Activated CD4-positive, alpha-beta memory T cell treated with anti-CD3 and anti-CD28 coated beads, Interleukin-2, amount 10 ng/mL, durations not matched to agents 7 days and 5 days (primary cell): Measurements from ENCODE around the gene ZDHHC9. TPM values are rescaled to one million over a fixed set of nuclear protein-coding genes. Genes with fewer than 3 reads are reported as not detected.
"Not testable (repeated sequence)": the region's sequence is repeated elsewhere in the genome, so short reads cannot be mapped to it uniquely, and the experiment has no call there.

Experiments used
- CTCF ChIA-PET: fragments of 350-600 bp; sonication (Branson Sonifier 250); formaldehyde crosslinking; loops from one replicate; lab custom pipeline; 2021; ENCODE audit warnings: antibody characterized with exemption, inconsistent platforms; lab: Charles Lee
- POLR2A ChIA-PET: fragments of 350-600 bp; sonication (Branson Sonifier 250); formaldehyde crosslinking; loops from one replicate; lab custom pipeline; 2021; ENCODE audit warnings: antibody characterized with exemption; lab: Charles Lee
- DNase-seq: peaks from one replicate; pipeline ENCODE4 v3.0.0-alpha.2; 2020
- H3K27ac Mint-ChIP-seq: one replicate; pipeline ENCODE4 v1.8.0; 2021; ENCODE audit warnings: mild to moderate bottlenecking, mixed read lengths
- H3K27me3 Mint-ChIP-seq: one replicate; pipeline ENCODE4 v1.8.0; 2021; ENCODE audit warnings: mixed read lengths
- H3K36me3 Mint-ChIP-seq: one replicate; pipeline ENCODE4 v1.8.0; 2021; ENCODE audit warnings: low read depth, mixed read lengths
- H3K4me1 Mint-ChIP-seq: one replicate; pipeline ENCODE4 v1.8.0; 2021; ENCODE audit warnings: mixed read lengths
- H3K4me3 Mint-ChIP-seq: one replicate; pipeline ENCODE4 v1.8.0; 2021; ENCODE audit warnings: mild to moderate bottlenecking, mixed read lengths
- H3K9me3 Mint-ChIP-seq: one replicate; pipeline ENCODE4 v1.8.0; 2021; ENCODE audit warnings: mixed read lengths
- total RNA-seq, 2 experiments: library from RNA; stranded (reverse); gene quantifications; one replicate each; pipeline ENCODE4 v1.2.3, GENCODE V29; 2021

The ZDHHC9 gene
- total RNA-seq: 1 to 10 TPM; 5.8 to 7.5 TPM

- POLR2A ChIA-PET: interaction anchor here (0.9 kb wide), 1 partner anchor 167 kb away, joined by 3 read pairs; no protein-coding TSS in a partner anchor
- no peaks in the 10 kb centered on the region for H3K9me3 Mint-ChIP-seq
- H3K4me1 Mint-ChIP-seq: peaks cover 19% of the 10 kb centered on the region
- H3K27ac Mint-ChIP-seq: peak within 1 kb of the TSS; percentile 71
- H3K36me3 Mint-ChIP-seq: peaks cover 4% of the 10 kb centered on the region
- CTCF ChIA-PET: interaction anchor here (1.5 kb wide), 1 partner anchor 20 kb away, joined by 3 read pairs; no protein-coding TSS in a partner anchor
- peak within 1 kb of the TSS; percentile 91 for H3K4me3 Mint-ChIP-seq
- H3K27me3 Mint-ChIP-seq: peaks cover 8% of the 10 kb centered on the region
- peak; percentile 87 for DNase-seq
Measured at GRCh38 chrX:129843459-129844306, at the start of gene ZDHHC9. ZDHHC9 (minus strand) TSS chrX:129843886; CDS start chrX:129841945, 1,941 bp downstream.

- ChIA-PET POLR2A (no interaction called here), CTCF (no interaction called here)
- no peaks in the 10 kb centered on the region for H3K36me3 Mint-ChIP-seq
- H3K9me3 Mint-ChIP-seq: no peaks in the 10 kb centered on the region
- no peak for DNase-seq
- peaks cover 3% of the 10 kb centered on the region for H3K27me3 Mint-ChIP-seq
- H3K4me1 Mint-ChIP-seq: no peaks in the 10 kb centered on the region
- H3K4me3 Mint-ChIP-seq: no peak overlapping the region
- no peak overlapping the region for H3K27ac Mint-ChIP-seq
Measured at GRCh38 chrX:129877401-129877800, 33.7 kb upstream of the ZDHHC9 start.

- H3K4me3 Mint-ChIP-seq: no peak overlapping the region
- no peaks in the 10 kb centered on the region for H3K27me3 Mint-ChIP-seq
- POLR2A ChIA-PET: no interaction called here
- no peaks in the 10 kb centered on the region for H3K9me3 Mint-ChIP-seq
- CTCF ChIA-PET: no interaction called here
- no peak overlapping the region for H3K27ac Mint-ChIP-seq
- no peaks in the 10 kb centered on the region for H3K4me1 Mint-ChIP-seq
- DNase-seq: no peak
- no peaks in the 10 kb centered on the region for H3K36me3 Mint-ChIP-seq
Measured at GRCh38 chrX:129876771-129877305, 33.2 kb upstream of the ZDHHC9 start.

GRCh38 chrX:129875669-129876068 lies 32.0 kb upstream of the ZDHHC9 start:
- no peak overlapping the region for H3K27ac Mint-ChIP-seq
- H3K27me3 Mint-ChIP-seq: no peaks in the 10 kb centered on the region
- no peaks in the 10 kb centered on the region for H3K4me1 Mint-ChIP-seq
- H3K9me3 Mint-ChIP-seq: no peaks in the 10 kb centered on the region
- no peaks in the 10 kb centered on the region for H3K36me3 Mint-ChIP-seq
- no peak for DNase-seq
- ChIA-PET CTCF (no interaction called here), POLR2A (no interaction called here)
- no peak overlapping the region for H3K4me3 Mint-ChIP-seq

- ChIA-PET POLR2A (no interaction called here), CTCF (no interaction called here)
- Mint-ChIP-seq H3K36me3 (no peaks in the 10 kb centered on the region), H3K27ac (no peak overlapping the region), H3K4me1 (no peaks in the 10 kb centered on the region), H3K9me3 (no peaks in the 10 kb centered on the region), H3K4me3 (no peak overlapping the region), H3K27me3 (peaks cover 4% of the 10 kb centered on the region)
- no peak for DNase-seq
Measured at GRCh38 chrX:129872524-129872923, 28.8 kb upstream of the ZDHHC9 start.

GRCh38 chrX:129866321-129866720 lies 22.6 kb upstream of the ZDHHC9 start:
- H3K4me3 Mint-ChIP-seq, POLR2A ChIA-PET, H3K9me3 Mint-ChIP-seq, H3K36me3 Mint-ChIP-seq, CTCF ChIA-PET, DNase-seq, H3K27ac Mint-ChIP-seq, H3K4me1 Mint-ChIP-seq: not testable (repeated sequence)
- H3K27me3 Mint-ChIP-seq: peaks cover 11% of the 10 kb centered on the region

GRCh38 chrX:129859134-129859533 lies 15.4 kb upstream of the ZDHHC9 start:
- H3K4me3 Mint-ChIP-seq, H3K4me1 Mint-ChIP-seq, DNase-seq, H3K36me3 Mint-ChIP-seq, H3K27me3 Mint-ChIP-seq, POLR2A ChIA-PET, H3K27ac Mint-ChIP-seq, H3K9me3 Mint-ChIP-seq: not testable (repeated sequence)
- CTCF ChIA-PET: interaction anchor here (0.7 kb wide), 1 partner anchor 258 kb away, joined by 4 read pairs; no protein-coding TSS in a partner anchor

- CTCF ChIA-PET, DNase-seq, H3K4me1 Mint-ChIP-seq, H3K27ac Mint-ChIP-seq, H3K36me3 Mint-ChIP-seq, H3K4me3 Mint-ChIP-seq, POLR2A ChIA-PET, H3K9me3 Mint-ChIP-seq, H3K27me3 Mint-ChIP-seq: not testable (repeated sequence)
Measured at GRCh38 chrX:129851825-129852224, 8.1 kb upstream of the ZDHHC9 start.

GRCh38 chrX:129846716-129847115 lies 3.0 kb upstream of the ZDHHC9 start:
- H3K9me3 Mint-ChIP-seq: no peaks in the 10 kb centered on the region
- peaks cover 8% of the 10 kb centered on the region for H3K27me3 Mint-ChIP-seq
- POLR2A ChIA-PET: interaction anchor here (0.9 kb wide), 1 partner anchor 48 kb away, joined by 3 read pairs; no protein-coding TSS in a partner anchor

GRCh38 chrX:129845616-129846190 lies 2.0 kb upstream of the ZDHHC9 start:
- Mint-ChIP-seq H3K4me1 (peaks cover 17% of the 10 kb centered on the region), H3K27ac (no peak overlapping the region), H3K9me3 (no peaks in the 10 kb centered on the region), H3K4me3 (no peak overlapping the region), H3K27me3 (peaks cover 8% of the 10 kb centered on the region), H3K36me3 (peaks cover 4% of the 10 kb centered on the region)
- DNase-seq: no peak
- CTCF ChIA-PET: no interaction called here
- POLR2A ChIA-PET: no interaction called here

More at GRCh38 chrX:129846716-129847115, 3.0 kb upstream of the ZDHHC9 start:
- H3K4me1 Mint-ChIP-seq: peaks cover 15% of the 10 kb centered on the region
- H3K27ac Mint-ChIP-seq: no peak overlapping the region
- H3K36me3 Mint-ChIP-seq: no peaks in the 10 kb centered on the region
- CTCF ChIA-PET: interaction anchor here (1.3 kb wide), 1 partner anchor 79 kb away, joined by 3 read pairs; no protein-coding TSS in a partner anchor
- no peak overlapping the region for H3K4me3 Mint-ChIP-seq
- no peak for DNase-seq

- H3K9me3 Mint-ChIP-seq: no peaks in the 10 kb centered on the region
- POLR2A ChIA-PET: interaction anchor here (0.9 kb wide), 1 partner anchor 166 kb away, joined by 3 read pairs; no protein-coding TSS in a partner anchor
- CTCF ChIA-PET: no interaction called here
- H3K36me3 Mint-ChIP-seq: peaks cover 4% of the 10 kb centered on the region
- DNase-seq: no peak
- H3K27me3 Mint-ChIP-seq: peaks cover 8% of the 10 kb centered on the region
- H3K4me3 Mint-ChIP-seq: peak overlapping the region; percentile 91
- peaks cover 19% of the 10 kb centered on the region for H3K4me1 Mint-ChIP-seq
- no peak overlapping the region for H3K27ac Mint-ChIP-seq
Measured at GRCh38 chrX:129843209-129843458, 552 bp downstream of the ZDHHC9 start.

- Mint-ChIP-seq H3K27ac (no peak overlapping the region), H3K4me1 (peaks cover 19% of the 10 kb centered on the region), H3K4me3 (peak overlapping the region; percentile 91), H3K36me3 (peaks cover 4% of the 10 kb centered on the region), H3K9me3 (no peaks in the 10 kb centered on the region), H3K27me3 (peaks cover 8% of the 10 kb centered on the region)
- no peak for DNase-seq
- CTCF ChIA-PET: no interaction called here
- POLR2A ChIA-PET: no interaction called here
Measured at GRCh38 chrX:129842510-129843208, 1.0 kb downstream of the ZDHHC9 start.

- no peak for DNase-seq
- H3K36me3 Mint-ChIP-seq: peaks cover 4% of the 10 kb centered on the region
- ChIA-PET POLR2A (no interaction called here), CTCF (no interaction called here)
- H3K27ac Mint-ChIP-seq: no peak overlapping the region
- no peaks in the 10 kb centered on the region for H3K9me3 Mint-ChIP-seq
- H3K27me3 Mint-ChIP-seq: peaks cover 3% of the 10 kb centered on the region
- peaks cover 19% of the 10 kb centered on the region for H3K4me1 Mint-ChIP-seq
- no peak overlapping the region for H3K4me3 Mint-ChIP-seq
Measured at GRCh38 chrX:129840344-129840743, 3.3 kb downstream of the ZDHHC9 start.
